KMS-11 (cell line): ENCODE data around the gene AKAP7.

Experiments used
- H2AFZ ChIP-seq: fragments of 200-600 bp; sonication (generic); 2 replicates; pipeline ENCODE4 v1.6.1; 2016; ENCODE audit warnings: antibody characterized with exemption, mixed run types, low read depth
- H3K27ac ChIP-seq: fragments of 200-600 bp; sonication (generic); 2 replicates; pipeline ENCODE4 v1.6.1; 2016; ENCODE audit warnings: mild to moderate bottlenecking, mixed run types
- H3K27me3 ChIP-seq: fragments of 200-600 bp; sonication (generic); 2 replicates; pipeline ENCODE4 v1.6.1; 2017; ENCODE audit warnings: mild to moderate bottlenecking, low read depth, mixed run types, moderate library complexity; ENCODE audit not compliant: insufficient read depth
- H3K36me3 ChIP-seq: fragments of 200-600 bp; sonication (generic); 2 replicates; pipeline ENCODE4 v1.6.1; 2017; ENCODE audit warnings: mild to moderate bottlenecking, mixed run types; ENCODE audit not compliant: insufficient read depth
- H3K4me1 ChIP-seq: fragments of 200-600 bp; sonication (generic); 2 replicates; pipeline ENCODE4 v1.6.1; 2016; ENCODE audit warnings: mild to moderate bottlenecking, low read depth, mixed run types; ENCODE audit not compliant: poor library complexity, severe bottlenecking
- H3K4me2 ChIP-seq: fragments of 200-600 bp; sonication (generic); 2 replicates; pipeline ENCODE4 v1.7.0; 2016; ENCODE audit warnings: mild to moderate bottlenecking, mixed run types
- H3K4me3 ChIP-seq: fragments of 200-600 bp; sonication (generic); IDR thresholded peaks from 2 replicates; pipeline ENCODE4 v1.6.1; 2017; ENCODE audit warnings: low read depth, low read length, mixed read lengths; ENCODE audit not compliant: insufficient read depth
- H3K79me2 ChIP-seq: fragments of 200-600 bp; sonication (generic); 2 replicates; pipeline ENCODE4 v1.6.1; 2016; ENCODE audit warnings: low read depth, mixed run types; ENCODE audit not compliant: insufficient read depth
- H3K9ac ChIP-seq: fragments of 200-600 bp; sonication (generic); 2 replicates; pipeline ENCODE4 v1.6.1; 2016; ENCODE audit warnings: mild to moderate bottlenecking, mixed run types
- H4K20me1 ChIP-seq: fragments of 200-600 bp; sonication (generic); 2 replicates; pipeline ENCODE4 v1.6.1; 2016; ENCODE audit warnings: mild to moderate bottlenecking, mixed run types; ENCODE audit not compliant: insufficient read depth
- TF ChIP-seq, protein P1 (sequence below): fragments of 200-600 bp; sonication (generic); conservative IDR thresholded peaks from 2 replicates; pipeline ENCODE4 v1.6.1; 2017; ENCODE audit warnings: low read depth, mild to moderate bottlenecking, antibody characterized with exemption, low read length, moderate library complexity, mixed read lengths

AKAP7 gene

DNA sequence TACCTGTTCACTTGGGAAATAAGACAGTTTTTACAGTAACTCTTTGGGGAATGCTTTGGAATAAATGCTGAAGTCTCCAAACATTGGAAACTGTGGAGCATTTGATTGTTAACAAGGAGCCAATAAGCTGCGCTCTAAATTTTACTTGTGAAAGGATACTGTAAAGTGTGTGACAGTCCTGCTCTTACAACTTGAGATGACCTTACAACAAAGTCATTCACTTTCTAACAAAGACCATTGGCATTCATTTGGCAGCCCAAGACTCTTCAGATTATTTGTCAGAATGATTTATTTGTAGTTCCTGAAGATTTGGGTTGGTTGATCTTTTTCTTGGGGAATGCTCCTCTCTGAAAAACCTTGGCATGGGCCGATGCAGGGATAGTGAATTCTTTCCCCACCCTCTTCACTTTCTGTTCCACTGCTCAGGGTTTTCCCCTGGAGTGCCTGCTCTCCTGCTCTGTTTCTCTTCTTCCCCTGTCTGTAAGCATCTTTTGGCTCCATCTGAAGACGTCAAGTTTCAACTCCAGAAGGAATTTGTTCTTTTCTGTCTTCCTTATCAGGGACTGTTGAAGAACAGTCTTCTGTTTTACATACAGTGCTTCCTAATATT, 116.4 kb downstream of the AKAP7 start:
- Histone ChIP-seq H3K36me3 (no peaks in the 10 kb centered on the region), H4K20me1 (no peaks in the 10 kb centered on the region), H3K4me2 (no peak overlapping the region), H3K27me3 (no peaks in the 10 kb centered on the region), H3K4me3 (no peak overlapping the region), H3K79me2 (no peaks in the 10 kb centered on the region), H2AFZ (no peak overlapping the region), H3K9ac (no peak overlapping the region), H3K27ac (no peak overlapping the region), H3K4me1 (no peaks in the 10 kb centered on the region)
- TF ChIP-seq, protein P1, sequence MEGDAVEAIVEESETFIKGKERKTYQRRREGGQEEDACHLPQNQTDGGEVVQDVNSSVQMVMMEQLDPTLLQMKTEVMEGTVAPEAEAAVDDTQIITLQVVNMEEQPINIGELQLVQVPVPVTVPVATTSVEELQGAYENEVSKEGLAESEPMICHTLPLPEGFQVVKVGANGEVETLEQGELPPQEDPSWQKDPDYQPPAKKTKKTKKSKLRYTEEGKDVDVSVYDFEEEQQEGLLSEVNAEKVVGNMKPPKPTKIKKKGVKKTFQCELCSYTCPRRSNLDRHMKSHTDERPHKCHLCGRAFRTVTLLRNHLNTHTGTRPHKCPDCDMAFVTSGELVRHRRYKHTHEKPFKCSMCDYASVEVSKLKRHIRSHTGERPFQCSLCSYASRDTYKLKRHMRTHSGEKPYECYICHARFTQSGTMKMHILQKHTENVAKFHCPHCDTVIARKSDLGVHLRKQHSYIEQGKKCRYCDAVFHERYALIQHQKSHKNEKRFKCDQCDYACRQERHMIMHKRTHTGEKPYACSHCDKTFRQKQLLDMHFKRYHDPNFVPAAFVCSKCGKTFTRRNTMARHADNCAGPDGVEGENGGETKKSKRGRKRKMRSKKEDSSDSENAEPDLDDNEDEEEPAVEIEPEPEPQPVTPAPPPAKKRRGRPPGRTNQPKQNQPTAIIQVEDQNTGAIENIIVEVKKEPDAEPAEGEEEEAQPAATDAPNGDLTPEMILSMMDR = no peak

DNA sequence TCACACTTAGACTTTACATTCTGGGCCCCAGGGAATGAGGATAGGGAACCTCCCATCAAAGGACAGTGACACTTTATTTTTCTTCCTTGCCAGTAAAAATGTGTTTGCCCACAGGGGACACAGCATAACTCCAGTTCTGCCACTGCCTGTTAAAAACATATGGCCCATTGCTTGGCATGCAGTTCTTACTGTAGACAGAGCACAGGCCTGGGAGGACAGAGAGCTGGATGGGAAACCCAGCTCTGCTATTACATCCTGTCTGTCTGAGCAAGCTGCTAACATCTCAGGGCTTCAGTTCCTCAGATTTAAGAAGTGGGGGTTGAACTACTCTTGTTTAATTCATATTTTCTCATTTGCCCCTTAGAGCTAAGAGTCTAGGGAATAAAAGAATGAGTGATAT, 120.2 kb downstream of the AKAP7 start:
- H3K4me2 ChIP-seq = no peak overlapping the region

DNA sequence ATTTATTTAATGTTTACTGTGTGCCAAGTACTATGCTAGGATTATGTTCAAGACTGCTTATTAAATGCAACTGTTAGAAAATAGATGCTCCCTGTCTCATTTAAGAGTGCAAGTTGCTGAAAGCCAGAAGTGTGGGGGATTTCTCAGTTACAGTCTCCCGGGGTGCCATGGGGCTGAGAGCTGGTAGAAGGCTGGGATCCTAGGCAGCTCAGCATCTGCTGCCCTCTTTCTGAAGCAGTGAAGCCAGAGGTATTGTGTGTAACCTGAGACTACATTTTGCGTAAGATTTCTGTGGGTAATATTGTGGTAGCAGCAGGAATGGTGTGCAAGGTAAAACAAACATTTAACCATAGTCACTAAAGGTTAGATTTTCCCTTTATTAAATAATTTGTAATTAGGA, 120.6 kb downstream of the AKAP7 start:
- no peaks in the 10 kb centered on the region for H3K27me3 ChIP-seq
- H3K4me1 ChIP-seq = no peaks in the 10 kb centered on the region
- no peak overlapping the region for H3K4me3 ChIP-seq
- no peaks in the 10 kb centered on the region for H4K20me1 ChIP-seq
- H3K4me2 ChIP-seq = no peak overlapping the region
- no peaks in the 10 kb centered on the region for H3K36me3 ChIP-seq
- no peaks in the 10 kb centered on the region for H3K79me2 ChIP-seq
- TF ChIP-seq, protein P1 = no peak
- no peak overlapping the region for H2AFZ ChIP-seq
- no peak overlapping the region for H3K9ac ChIP-seq
- no peak overlapping the region for H3K27ac ChIP-seq

More for the DNA sequence above, 120.2 kb downstream of the AKAP7 start:
- no peaks in the 10 kb centered on the region for H3K4me1 ChIP-seq
- no peak overlapping the region for H3K27ac ChIP-seq
- no peak overlapping the region for H3K4me3 ChIP-seq
- H3K36me3 ChIP-seq = no peaks in the 10 kb centered on the region
- H3K27me3 ChIP-seq = no peaks in the 10 kb centered on the region
- no peak overlapping the region for H2AFZ ChIP-seq
- H4K20me1 ChIP-seq = no peaks in the 10 kb centered on the region
- TF ChIP-seq, protein P1 = no peak
- no peaks in the 10 kb centered on the region for H3K79me2 ChIP-seq
- no peak overlapping the region for H3K9ac ChIP-seq

DNA sequence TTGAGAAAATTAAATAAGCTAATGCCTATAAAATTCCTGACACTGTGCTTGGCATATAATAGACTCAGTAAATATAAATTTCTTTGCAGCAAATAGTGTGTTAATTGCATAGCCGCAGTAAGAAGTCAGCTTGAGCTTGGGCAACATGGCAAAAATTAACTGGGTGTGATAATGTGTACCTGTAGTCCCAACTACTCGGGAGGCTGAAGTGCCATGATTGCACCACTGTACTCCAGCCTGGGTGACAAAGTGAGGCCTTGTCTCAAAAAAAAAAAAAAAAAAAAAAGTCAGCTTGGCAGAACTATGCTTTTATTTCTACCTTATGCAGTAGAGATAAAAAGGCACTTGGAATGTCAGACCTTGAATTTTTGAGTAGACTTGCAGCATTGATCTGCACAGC, 121.8 kb downstream of the AKAP7 start:
- Histone ChIP-seq H3K4me3 (no peak overlapping the region), H2AFZ (no peak overlapping the region), H3K4me1 (no peaks in the 10 kb centered on the region), H3K4me2 (no peak overlapping the region), H3K9ac (no peak overlapping the region), H3K79me2 (no peaks in the 10 kb centered on the region), H3K27ac (no peak overlapping the region), H4K20me1 (no peaks in the 10 kb centered on the region), H3K27me3 (no peaks in the 10 kb centered on the region), H3K36me3 (no peaks in the 10 kb centered on the region)
- TF ChIP-seq, protein P1 = no peak
